Activated T-helper 2 cell treated with anti-CD3 and anti-CD28 coated beads, Interferon-gamma antibody, Interleukin-2, Interleukin-4, amounts not matched to agents 10 μg/mL and 5 μg/mL and 100 μg/mL, durations not matched to agents 14 hours and 24 hours and 36 hours (primary cell): ENCODE results near the gene ST6GAL2. TPM values are rescaled to one million over a fixed set of nuclear protein-coding genes. Genes with fewer than 3 reads are reported as not detected.

Source experiments
- DNase-seq: peaks from one replicate; pipeline ENCODE4 v3.0.0; 2021; ENCODE audit warnings: low spot score
- H3K27ac Mint-ChIP-seq: one replicate; pipeline ENCODE4 v1.8.0; 2021; ENCODE audit warnings: mixed read lengths
- H3K27me3 Mint-ChIP-seq: one replicate; pipeline ENCODE4 v1.8.0; 2021; ENCODE audit warnings: low read depth, mixed read lengths
- H3K36me3 Mint-ChIP-seq: one replicate; pipeline ENCODE4 v1.8.0; 2021; ENCODE audit warnings: low read depth, mixed read lengths
- H3K4me1 Mint-ChIP-seq: one replicate; pipeline ENCODE4 v1.8.0; 2021; ENCODE audit warnings: low read depth, mixed read lengths
- H3K4me3 Mint-ChIP-seq: one replicate; pipeline ENCODE4 v1.8.0; 2021; ENCODE audit warnings: low read depth, mild to moderate bottlenecking, moderate library complexity, mixed read lengths
- H3K9me3 Mint-ChIP-seq: one replicate; pipeline ENCODE4 v1.8.0; 2021; ENCODE audit warnings: mixed read lengths
- intact Hi-C: fragments of 100-400 bp; cut with micrococcal nuclease; formaldehyde crosslinking; loops from one replicate; pipeline ENCODE4 v1.15.1; 2023
- total RNA-seq: library from RNA; stranded (reverse); gene quantifications from 2 replicates; pipeline ENCODE4 v1.2.3, GENCODE V29; 2022

The ST6GAL2 gene
- total RNA-seq, 1 donor from 2014 or later: not detected

DNA sequence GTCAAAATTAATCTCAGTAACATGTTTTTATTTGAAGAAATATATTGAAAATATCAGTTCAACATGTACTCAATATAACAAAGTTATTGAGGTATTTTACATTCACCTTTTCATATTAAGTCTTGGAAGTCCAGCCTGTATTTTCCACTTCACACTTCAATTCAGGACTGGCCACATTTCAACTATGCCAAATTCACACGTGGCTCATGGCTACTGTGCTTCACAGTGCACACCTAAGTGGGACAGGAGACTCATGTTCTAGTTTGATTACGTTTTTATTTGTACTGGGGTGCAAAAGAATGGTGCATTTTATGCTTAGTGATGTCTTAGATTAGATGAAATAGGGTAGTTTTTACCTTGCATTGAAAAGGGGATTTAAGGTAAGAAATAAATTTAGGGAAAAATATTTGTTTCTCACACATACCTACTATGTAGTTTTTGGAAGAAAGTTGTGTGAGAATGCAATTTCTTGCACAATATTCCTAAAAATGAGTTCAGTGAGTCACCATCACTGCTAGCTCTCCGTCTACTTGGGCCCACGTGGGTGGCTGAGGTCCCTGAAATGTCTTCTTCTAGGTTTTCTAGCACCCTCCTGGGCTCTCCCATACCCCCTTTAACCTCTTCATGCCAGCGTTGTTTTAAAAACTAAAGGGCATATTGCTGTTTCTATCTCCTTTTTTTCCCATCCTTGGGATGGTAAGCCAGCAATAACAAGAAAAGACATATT, 87.0 kb downstream of the ST6GAL2 start:
- no peaks in the 10 kb centered on the region for H3K27me3 Mint-ChIP-seq
- H3K9me3 Mint-ChIP-seq: no peaks in the 10 kb centered on the region
- no peak overlapping the region for H3K4me3 Mint-ChIP-seq
- intact Hi-C loops: no loop called here
- no peak overlapping the region for H3K27ac Mint-ChIP-seq
- no peaks in the 10 kb centered on the region for H3K4me1 Mint-ChIP-seq
- no peak for DNase-seq
- H3K36me3 Mint-ChIP-seq: no peaks in the 10 kb centered on the region

DNA sequence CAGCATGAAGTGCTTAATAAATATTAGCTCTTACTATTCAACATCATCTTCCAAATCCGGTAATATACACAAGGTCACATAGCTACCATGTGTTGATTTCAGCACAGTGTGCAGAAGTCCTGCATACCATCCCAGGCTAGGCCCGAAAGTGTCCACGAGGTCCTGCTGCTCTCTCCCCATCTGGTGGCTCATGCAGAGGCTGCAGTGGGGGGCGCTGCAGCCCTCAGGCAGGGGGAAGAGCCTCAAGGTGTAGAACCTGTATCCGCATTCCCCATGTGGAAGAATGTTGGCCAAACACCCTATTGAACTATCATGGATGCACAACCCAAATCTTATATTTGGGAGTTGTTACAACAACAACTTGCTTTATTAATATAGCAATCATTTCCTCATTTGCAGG, 88.5 kb downstream of the ST6GAL2 start:
- Mint-ChIP-seq H3K9me3 (no peaks in the 10 kb centered on the region), H3K27ac (no peak overlapping the region), H3K4me1 (no peaks in the 10 kb centered on the region), H3K27me3 (no peaks in the 10 kb centered on the region), H3K36me3 (no peaks in the 10 kb centered on the region), H3K4me3 (no peak overlapping the region)
- no peak for DNase-seq
- intact Hi-C loops: no loop called here

DNA sequence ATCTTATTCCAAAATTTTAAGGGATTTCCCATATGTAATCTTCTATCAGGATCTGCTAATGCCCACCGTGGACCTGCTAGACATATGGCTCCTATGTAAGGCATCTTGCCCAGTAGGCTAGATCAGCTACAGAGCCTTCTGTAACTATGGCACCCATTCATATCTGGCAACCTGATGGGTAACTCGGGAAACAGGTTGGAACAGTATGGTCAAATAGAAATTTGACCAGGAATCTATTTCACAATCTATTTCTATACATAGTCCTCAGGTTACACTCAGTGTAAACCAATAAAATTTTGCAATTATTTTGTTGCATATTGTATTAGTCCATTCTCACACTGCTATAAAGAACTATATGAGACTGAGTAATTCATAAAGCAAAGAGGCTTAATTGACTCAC, 93.3 kb downstream of the ST6GAL2 start:
- intact Hi-C loops: no loop called here
- no peak for DNase-seq
- Mint-ChIP-seq H3K27me3 (no peaks in the 10 kb centered on the region), H3K27ac (no peak overlapping the region), H3K4me3 (no peak overlapping the region), H3K36me3 (no peaks in the 10 kb centered on the region), H3K9me3 (no peaks in the 10 kb centered on the region), H3K4me1 (no peaks in the 10 kb centered on the region)

DNA sequence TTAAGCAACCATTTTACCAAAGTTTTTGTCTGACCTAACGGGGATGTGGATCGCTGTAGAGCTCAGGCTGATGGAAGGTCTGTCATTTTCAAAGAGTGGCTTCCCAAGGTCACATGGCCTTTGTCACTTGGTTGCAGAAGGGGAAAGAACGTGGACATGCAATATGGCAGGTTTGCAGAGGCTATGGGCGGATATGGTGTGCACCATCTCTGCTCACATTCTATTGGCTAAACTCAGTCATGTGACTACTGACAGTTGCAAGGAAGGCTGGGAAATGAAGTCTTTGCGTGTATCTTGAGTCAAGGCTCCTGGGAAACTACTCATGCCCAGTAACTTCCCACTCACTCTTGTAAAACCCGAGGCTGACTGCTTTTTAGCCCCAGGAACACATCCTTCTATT, 96.8 kb downstream of the ST6GAL2 start:
- Mint-ChIP-seq H3K4me1 (no peaks in the 10 kb centered on the region), H3K27ac (no peak overlapping the region), H3K9me3 (no peaks in the 10 kb centered on the region), H3K36me3 (no peaks in the 10 kb centered on the region), H3K4me3 (no peak overlapping the region), H3K27me3 (no peaks in the 10 kb centered on the region)
- no peak for DNase-seq
- intact Hi-C loops: no loop called here

DNA sequence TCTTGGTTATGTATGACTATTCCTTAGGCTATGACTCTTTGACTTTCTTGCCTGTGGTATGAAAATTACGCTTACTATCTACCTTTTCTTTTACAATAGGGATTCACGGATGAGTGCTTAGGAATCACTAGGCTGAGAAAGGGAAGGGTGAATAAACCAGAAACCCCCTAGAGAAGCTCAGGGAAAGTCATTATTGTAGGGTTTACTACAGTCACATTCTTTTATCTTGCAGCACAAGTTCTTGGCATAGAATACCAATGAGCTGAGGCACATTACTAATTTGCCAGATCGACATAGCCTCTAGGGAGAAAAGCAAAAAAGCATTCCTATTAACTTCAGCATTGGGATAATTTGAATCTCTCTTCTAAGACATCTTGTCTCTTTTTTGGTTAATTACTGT, 103.3 kb downstream of the ST6GAL2 start:
- Mint-ChIP-seq H3K36me3 (no peaks in the 10 kb centered on the region), H3K9me3 (no peaks in the 10 kb centered on the region), H3K4me1 (no peaks in the 10 kb centered on the region), H3K27ac (no peak overlapping the region), H3K4me3 (no peak overlapping the region), H3K27me3 (no peaks in the 10 kb centered on the region)
- intact Hi-C loops: no loop called here
- no peak for DNase-seq

DNA sequence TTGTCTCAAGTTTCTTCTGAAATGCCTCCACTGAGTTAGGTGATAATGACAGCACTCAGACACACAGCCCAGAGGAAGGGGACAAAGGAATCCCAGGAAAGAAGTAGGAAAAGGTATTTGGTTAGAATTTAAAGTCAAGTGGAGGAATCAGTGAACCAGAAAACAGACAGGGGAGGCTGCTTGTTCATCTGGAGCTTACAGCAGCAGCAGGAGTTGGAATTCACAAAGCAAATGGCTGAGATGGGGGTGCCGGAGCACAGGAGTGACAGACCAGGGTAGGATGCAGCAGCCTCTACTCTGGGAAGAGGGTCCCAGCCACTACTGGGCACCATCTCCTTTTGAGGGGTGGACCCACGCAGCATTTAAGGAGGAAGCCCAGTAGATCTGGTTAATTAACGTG, 104.8 kb downstream of the ST6GAL2 start:
- Mint-ChIP-seq H3K27me3 (no peaks in the 10 kb centered on the region), H3K36me3 (no peaks in the 10 kb centered on the region), H3K4me1 (no peaks in the 10 kb centered on the region), H3K9me3 (no peaks in the 10 kb centered on the region), H3K4me3 (no peak overlapping the region), H3K27ac (no peak overlapping the region)
- DNase-seq: no peak
- intact Hi-C loops: no loop called here

DNA sequence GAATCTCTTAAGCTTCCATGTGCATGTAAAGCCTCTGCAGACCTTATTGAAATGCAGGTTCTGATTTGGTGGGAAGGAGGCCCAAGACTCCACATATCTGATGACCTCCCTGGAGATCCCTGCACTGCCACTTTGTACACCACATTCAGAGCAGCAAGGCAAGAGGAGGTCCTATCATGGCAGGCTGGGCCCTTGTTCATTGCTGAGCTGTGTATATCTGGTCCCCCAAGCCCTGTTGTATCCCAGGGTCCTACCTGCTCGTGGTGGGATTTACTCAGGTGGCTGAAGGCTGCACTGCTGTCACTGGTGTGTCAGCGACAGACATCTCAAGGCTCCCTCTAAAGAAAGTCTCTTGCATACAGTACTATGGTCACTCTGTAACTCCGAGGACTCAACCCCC, 114.2 kb downstream of the ST6GAL2 start:
- H3K4me3 Mint-ChIP-seq: no peak overlapping the region
- no peaks in the 10 kb centered on the region for H3K27me3 Mint-ChIP-seq
- H3K4me1 Mint-ChIP-seq: no peaks in the 10 kb centered on the region
- H3K27ac Mint-ChIP-seq: no peak overlapping the region
- DNase-seq: no peak
- H3K9me3 Mint-ChIP-seq: no peaks in the 10 kb centered on the region
- intact Hi-C loops: no loop called here
- H3K36me3 Mint-ChIP-seq: no peaks in the 10 kb centered on the region

DNA sequence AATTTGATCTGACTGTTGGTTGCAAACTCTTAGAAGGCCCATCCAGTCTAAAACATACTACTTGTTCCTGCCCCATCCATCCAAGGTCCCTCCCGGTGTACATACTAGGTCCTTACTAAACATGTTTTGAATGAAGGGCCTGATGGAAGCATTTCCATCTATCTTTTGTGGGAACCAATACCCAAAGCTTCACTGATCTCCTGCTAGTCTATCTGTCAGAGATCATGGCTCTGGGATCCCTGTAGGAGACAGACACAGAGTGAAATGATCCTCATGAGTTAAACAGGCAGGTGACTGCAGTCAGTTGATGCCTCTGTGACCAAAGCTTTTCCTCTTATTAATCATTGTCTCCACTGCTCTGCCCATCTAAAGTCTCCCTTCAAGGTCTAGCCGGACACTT, 115.0 kb downstream of the ST6GAL2 start:
- intact Hi-C loops: no loop called here
- H3K36me3 Mint-ChIP-seq: no peaks in the 10 kb centered on the region
- H3K27me3 Mint-ChIP-seq: no peaks in the 10 kb centered on the region
- no peak overlapping the region for H3K4me3 Mint-ChIP-seq
- H3K9me3 Mint-ChIP-seq: no peaks in the 10 kb centered on the region
- H3K4me1 Mint-ChIP-seq: no peaks in the 10 kb centered on the region
- H3K27ac Mint-ChIP-seq: no peak overlapping the region
- DNase-seq: no peak

DNA sequence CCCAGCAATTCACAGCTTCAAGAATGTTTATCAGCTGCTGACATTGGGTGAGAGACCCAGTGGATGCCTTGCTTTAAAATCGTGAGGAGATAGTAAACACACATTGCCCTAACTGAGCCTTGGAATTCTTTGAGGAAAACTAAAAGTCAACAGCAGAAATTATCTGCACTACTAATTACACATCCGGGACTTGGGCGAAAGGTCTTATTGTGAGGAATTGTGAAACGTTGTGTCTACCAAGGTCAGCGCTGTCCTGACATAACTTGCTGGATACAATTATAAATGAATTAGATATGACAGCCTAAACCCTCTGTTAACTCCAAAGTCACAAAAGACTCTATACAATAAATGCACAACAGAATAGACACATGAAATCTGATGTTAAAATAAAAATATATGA, 121.4 kb downstream of the ST6GAL2 start:
- intact Hi-C loops: no loop called here
- no peaks in the 10 kb centered on the region for H3K4me1 Mint-ChIP-seq
- H3K9me3 Mint-ChIP-seq: no peaks in the 10 kb centered on the region
- H3K27ac Mint-ChIP-seq: no peak overlapping the region
- H3K36me3 Mint-ChIP-seq: no peaks in the 10 kb centered on the region
- H3K4me3 Mint-ChIP-seq: no peak overlapping the region
- DNase-seq: no peak
- no peaks in the 10 kb centered on the region for H3K27me3 Mint-ChIP-seq

DNA sequence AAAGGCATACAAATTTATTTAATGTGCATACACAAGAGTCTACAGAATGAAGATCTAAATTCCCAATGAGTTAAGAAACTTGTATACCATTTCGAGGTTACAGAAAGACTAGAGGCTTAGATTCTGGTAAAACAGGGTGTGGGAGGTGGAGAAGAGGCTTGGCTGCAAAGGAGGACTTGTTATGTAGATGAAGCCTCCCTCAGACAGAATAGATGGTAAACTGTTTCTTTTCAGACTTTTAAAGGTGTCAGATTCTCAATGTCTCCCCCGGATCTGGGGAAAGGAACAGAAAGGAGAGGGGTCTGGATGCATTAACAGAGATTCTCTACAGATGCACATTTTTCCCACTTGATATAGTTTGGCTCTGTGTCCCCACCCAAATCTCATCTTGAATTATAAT, 126.0 kb downstream of the ST6GAL2 start:
- Mint-ChIP-seq H3K9me3 (no peaks in the 10 kb centered on the region), H3K27me3 (no peaks in the 10 kb centered on the region), H3K4me1 (no peaks in the 10 kb centered on the region), H3K27ac (no peak overlapping the region), H3K4me3 (no peak overlapping the region), H3K36me3 (no peaks in the 10 kb centered on the region)
- DNase-seq: no peak
- intact Hi-C loops: no loop called here

DNA sequence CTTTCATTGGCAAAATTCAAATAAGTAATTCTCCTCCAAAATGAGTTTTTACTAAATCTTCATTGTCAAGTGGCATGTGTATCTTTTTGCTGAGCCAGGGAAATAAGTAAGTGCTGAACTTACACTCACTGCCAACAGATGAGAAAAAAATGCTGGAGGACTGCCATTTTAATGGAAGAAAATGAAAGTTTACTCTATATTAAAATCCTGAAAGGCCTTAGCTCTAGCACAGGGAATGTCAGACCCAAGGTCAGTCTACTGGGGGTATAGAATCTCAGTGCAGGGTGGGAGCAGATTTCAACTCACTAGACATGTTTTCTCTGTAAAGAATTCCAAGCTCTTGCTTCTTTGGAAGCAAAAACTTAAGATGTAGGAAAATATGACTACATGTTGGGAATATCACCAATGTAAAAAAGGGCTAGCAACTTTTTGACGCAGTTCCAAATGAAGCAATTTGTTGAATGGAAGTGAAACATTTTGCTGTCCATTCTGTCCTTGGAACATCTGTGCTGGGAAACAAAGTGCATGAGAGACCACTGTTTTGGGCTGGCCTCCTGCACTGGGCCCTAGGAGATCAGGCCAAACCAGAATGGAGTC, 127.0 kb downstream of the ST6GAL2 start:
- Mint-ChIP-seq H3K9me3 (no peaks in the 10 kb centered on the region), H3K27ac (no peak overlapping the region), H3K4me1 (no peaks in the 10 kb centered on the region), H3K4me3 (no peak overlapping the region), H3K36me3 (no peaks in the 10 kb centered on the region), H3K27me3 (no peaks in the 10 kb centered on the region)
- DNase-seq: no peak
- intact Hi-C loops: no loop called here
